Esophagus squamous epithelium (tissue), 4 donors: Measurements from ENCODE around the gene AOX1.
A peak's percentile ranks its signal among the peaks of the same experiment; 100 is the strongest.

Source experiments
- POLR2A ChIP-seq, 4 donors: fragments of 450-650 bp; IDR thresholded peaks; one replicate each; pipeline ENCODE4 v1.6.1; 2017; ENCODE audit warnings: antibody characterized with exemption in 4 of 4, mild to moderate bottlenecking in 4 of 4, moderate library complexity in 3 of 4
- TF ChIP-seq, protein P1 (sequence below), 6 experiments: fragments of 450-650 bp in 4 of 6; fragments of 200-600 bp in 2 of 6; sonication (generic) in 2 of 6; IDR thresholded peaks; one replicate each; pipeline ENCODE4 v1.5.1; 2016 to 2019; ENCODE audit warnings: antibody characterized with exemption in 6 of 6, mild to moderate bottlenecking in 4 of 6, moderate library complexity in 4 of 6

DNA sequence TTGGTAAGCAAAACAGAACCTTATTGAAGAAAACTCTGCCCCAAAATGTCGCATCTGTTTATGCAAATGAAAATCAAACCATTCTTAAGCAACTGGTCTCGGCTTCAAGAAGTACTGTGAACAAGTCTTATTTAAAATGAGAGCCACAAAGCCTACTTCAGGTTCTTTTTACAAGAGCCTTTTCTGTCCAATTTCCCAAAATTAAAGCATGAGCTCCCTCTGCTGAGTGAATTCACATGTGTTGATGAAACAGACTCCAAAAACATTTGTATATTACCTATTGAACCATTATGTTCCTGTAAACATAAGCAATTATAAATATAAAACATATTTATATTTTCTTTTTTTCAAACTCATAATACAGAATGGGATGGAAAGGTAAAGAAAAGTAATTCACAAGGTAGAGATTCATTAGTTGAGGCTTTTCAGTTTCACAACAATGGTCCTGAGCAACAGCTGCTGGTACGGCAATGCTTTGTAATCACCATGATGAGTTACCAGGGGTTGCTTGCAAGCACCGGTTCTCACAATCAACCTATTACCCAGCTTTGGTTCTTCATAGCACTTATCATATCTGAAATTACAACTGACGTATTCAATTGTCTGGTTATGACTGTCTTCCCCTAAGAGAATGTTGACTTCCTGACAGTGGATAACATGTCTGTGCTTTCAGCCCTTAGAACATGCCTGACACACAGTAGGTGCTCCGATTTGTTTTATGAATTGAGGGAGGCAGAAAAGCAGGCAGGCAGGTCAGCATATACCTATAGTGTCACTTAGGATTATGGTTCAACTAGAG lies 117.5 kb downstream of the AOX1 start:
- TF ChIP-seq, protein P1, sequence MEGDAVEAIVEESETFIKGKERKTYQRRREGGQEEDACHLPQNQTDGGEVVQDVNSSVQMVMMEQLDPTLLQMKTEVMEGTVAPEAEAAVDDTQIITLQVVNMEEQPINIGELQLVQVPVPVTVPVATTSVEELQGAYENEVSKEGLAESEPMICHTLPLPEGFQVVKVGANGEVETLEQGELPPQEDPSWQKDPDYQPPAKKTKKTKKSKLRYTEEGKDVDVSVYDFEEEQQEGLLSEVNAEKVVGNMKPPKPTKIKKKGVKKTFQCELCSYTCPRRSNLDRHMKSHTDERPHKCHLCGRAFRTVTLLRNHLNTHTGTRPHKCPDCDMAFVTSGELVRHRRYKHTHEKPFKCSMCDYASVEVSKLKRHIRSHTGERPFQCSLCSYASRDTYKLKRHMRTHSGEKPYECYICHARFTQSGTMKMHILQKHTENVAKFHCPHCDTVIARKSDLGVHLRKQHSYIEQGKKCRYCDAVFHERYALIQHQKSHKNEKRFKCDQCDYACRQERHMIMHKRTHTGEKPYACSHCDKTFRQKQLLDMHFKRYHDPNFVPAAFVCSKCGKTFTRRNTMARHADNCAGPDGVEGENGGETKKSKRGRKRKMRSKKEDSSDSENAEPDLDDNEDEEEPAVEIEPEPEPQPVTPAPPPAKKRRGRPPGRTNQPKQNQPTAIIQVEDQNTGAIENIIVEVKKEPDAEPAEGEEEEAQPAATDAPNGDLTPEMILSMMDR (IDR thresholded peaks at IDR 0.05): peak; percentile 13 to 66 (median 38)
- no peak for TF ChIP-seq POLR2A (IDR thresholded peaks at IDR 0.05)
